Stimulated activated CD4-positive, alpha-beta T cell treated with anti-CD3 and anti-CD28 coated beads, Interleukin-2, amount 100 ng/mL, for 48 hours (primary cell): ENCODE data around the gene FBXO10.

Experiments
- DNase-seq, 2 donors: peaks; one replicate each; pipeline ENCODE4 v3.0.0-alpha.2; 2020

Gene FBXO10

GRCh38 chr9:37592108-37592951 is 16.1 kb upstream of the FBXO10 start, which contains the start of gene TOMM5:
TOMM5 (minus strand) TSS chr9:37592597; CDS start chr9:37592532, 65 bp downstream.
- DNase-seq: peak; percentile 85 to 88

DNA sequence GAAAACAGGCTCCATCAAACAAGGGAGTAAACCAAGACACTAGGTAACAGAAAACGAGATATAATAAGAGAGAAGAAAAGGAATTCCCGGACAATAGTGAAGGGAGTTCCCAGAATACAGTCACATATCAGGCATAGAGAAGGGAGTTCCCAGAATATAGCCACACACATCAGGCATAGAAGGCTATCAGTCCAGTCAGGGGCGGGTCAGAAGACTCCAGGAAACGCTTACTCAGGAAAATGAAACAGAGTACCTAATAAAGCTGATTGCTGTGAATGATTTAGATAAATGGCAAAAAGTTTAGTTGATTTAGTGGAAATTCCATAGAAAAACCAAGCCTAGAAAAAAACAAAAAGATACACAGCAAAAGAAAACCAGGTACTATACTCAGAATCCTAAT is 11.3 kb upstream of the FBXO10 start:
- no peak for DNase-seq

DNA sequence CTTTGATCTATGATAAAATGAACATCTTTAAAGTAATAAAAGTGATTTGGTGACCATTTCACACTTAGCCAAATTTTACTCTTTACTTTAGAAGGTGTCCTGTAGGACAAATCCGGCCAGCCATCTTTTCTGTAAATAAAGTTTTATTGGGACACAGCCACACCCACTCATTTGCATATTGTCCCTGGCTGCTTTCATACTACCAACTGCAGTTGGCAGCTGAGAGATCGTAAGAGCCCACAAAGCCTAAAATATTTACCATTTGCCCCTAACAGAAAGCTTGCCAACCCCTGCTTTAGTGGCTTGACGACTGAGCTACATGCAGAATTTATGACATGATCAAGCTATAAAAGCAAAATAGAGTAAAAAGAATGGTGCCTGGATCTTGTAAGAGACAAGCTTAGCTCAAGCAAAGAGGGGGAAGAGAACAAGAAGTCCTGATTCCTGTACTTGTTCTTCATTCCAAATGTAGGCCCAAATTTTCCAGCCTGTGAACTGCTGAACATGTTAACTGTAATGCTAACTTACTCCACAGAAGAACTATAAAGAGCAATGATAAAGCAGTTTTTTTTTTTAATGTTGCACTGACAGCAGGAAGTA is 7.4 kb upstream of the FBXO10 start:
- no peak for DNase-seq

DNA sequence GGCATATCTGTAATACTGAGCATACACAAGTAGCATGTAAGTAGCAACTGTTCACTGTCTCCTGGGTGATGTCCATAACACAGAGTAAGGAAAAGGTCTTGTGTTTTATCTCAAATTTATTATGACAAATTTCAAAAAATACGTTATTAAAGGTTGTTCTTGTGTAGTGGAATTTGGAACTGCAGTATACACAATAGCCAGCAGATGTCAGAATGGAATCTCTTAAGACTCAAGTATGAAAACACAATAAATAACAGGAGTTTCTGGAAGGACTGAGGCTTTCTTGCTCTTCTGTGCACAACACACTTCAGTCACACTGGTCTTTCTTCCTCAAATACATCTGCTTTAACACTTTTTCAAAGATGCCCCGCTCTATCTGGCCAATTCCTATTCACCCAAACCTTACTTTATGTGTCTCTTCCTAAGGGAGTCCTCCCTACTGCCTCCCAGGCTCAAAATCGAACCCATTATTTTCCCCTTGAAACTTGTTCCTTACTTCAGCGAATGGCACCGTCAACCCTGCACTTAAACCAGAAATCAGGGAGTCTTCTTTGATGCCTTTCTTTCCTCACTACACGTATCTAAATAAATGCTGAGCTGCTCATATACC is 6.5 kb upstream of the FBXO10 start:
- no peak for DNase-seq

DNA sequence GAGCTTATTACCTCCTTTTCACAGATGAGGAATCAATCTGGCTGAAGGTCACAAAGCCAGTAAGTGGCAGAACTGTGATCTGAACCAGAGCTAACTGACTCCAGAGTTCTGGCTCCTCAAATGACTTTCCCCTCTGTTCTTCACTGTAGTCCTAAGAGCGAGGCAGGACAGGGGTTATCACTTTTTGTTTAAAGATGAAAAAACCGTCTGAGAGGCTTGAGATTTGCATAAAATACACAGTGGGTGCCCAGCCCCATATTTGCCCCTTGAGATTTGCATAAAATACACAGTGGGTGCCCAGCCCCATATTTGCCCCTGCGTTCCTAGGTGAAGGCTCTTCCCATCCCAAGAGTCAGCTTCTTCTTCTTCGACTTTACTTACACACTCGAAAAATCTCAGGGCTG is 667 bp downstream of the FBXO10 start:
- DNase-seq: no peak

DNA sequence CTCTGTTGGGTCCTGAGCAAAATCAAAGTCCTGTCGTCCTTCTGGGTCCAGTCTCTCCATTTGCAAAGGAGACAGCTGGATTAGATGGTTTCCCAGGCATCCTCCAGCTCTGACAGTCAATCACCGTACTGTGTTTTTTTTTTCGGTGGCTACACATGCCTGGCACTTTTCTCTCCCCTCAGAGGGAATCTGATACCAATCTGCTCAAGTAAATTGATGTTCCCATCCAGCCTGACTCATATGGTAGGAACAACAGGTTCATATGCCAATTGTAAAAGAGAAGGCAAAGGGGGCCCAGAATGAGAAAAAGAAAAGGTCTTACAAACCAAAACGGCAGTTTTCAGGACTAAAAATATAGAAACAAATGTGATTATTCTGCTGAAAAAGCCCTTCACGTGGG is 1.2 kb downstream of the FBXO10 start:
- no peak for DNase-seq

- DNase-seq: no peak
Observed at GRCh38 chr9:37574241-37574721, 1.9 kb downstream of the FBXO10 start.

- no peak for DNase-seq
Observed at GRCh38 chr9:37571282-37571681, 4.9 kb downstream of the FBXO10 start.

GRCh38 chr9:37566716-37567115 is 9.5 kb downstream of the FBXO10 start:
- DNase-seq: no peak

- no peak for DNase-seq
Observed at GRCh38 chr9:37565661-37566618, 10.2 kb downstream of the FBXO10 start.

DNA sequence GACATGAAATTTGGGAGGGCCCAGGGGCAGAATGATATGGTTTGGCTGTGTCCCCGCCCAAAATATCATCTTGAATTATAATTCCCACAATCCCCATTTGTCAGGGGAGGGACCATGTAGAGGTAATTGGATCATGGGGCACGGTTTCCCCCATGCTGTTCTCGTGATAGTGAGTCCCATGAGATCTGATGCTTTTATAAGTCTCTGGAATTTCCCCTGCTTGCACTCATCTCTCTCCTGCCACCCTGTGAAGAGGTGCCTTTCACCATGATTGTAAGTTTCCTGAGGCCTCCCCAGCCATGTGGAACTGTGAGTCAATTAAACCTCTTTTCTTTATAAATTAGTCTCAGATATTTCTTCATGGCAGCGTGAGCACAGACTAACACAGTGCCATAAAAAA is 11.3 kb downstream of the FBXO10 start:
- DNase-seq: no peak

DNA sequence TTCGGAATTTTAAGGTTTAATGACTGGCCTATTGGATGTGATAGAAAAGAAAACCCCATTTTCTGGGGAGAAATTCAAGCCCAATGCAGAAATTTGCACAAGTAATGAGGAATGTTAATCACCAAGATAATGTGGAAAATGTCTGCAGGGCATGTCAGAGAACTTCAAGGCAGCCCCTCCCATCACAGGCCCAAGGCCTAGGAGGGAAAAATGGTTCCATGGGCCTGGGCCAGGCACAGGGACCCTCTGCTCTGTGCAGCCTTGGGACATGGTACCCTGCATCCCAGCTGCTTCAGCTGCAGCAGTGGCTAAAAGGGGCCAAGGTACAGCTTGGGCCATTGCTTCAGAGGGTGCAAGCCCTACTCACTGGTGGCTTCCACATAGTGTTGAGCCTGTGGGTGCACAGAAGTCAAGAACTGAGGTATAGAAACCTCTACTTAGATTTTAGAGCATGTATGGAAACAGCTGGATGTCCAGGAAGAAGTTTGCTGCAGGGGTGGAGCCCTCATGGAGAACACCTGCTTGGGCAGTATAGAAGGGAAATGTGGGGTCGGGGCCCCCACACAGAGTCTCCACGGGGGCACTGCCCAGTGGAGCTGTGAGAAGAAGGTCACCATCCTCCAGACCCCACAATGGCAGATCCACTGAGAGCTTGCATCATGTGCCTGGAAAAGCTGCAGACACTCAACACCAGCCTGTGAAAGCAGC is 12.2 kb downstream of the FBXO10 start:
- no peak for DNase-seq

DNA sequence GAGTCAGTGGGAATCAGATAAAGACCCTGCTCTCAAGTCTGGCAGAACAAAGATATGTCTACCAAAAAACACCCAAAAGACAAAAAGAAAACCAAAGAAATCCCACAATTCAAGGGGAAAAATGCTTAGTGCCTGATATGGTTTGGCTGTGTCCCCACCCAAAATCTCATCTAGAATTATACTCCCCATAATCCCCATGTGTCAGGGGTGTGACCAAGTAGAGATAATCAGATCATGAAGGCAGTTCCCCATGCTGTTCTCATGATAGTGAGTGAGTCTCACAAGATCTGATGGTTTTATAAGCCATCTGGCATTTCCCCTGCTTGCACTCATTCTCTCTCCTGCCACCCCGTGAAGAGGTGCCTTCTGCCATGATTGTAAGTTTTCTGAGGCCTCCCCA is 13.4 kb downstream of the FBXO10 start:
- no peak for DNase-seq

- no peak for DNase-seq
Observed at GRCh38 chr9:37561682-37562081, 14.5 kb downstream of the FBXO10 start.

GRCh38 chr9:37559855-37560592 is 16.2 kb downstream of the FBXO10 start:
- DNase-seq: no peak

- no peak for DNase-seq
Observed at GRCh38 chr9:37559125-37559524, 17.1 kb downstream of the FBXO10 start.

- no peak for DNase-seq
Observed at GRCh38 chr9:37555786-37556185, 20.4 kb downstream of the FBXO10 start.

GRCh38 chr9:37554318-37554717 is 21.9 kb downstream of the FBXO10 start:
- no peak for DNase-seq

DNA sequence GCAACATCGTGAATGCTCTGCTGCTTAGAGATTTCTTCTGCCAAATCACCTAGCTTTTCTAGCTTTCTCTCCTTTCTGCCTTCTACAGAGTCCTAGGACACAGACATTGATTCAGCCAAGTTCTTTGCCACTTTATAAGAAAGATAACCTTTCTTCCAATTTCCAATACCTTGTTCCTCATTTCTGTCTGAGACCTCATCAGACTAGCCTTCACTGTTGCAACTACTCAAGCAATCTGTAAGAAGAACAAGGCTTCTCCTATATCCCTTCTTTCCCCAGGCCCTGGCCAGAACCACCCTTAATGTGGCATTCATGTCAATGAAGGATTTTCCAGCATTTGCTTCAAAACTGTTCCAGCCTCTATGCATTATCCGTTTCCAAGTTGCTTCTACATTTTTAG is 24.3 kb downstream of the FBXO10 start:
- DNase-seq: no peak

- DNase-seq: no peak
Observed at GRCh38 chr9:37551468-37551867, 24.7 kb downstream of the FBXO10 start.

GRCh38 chr9:37550781-37551180 is 25.4 kb downstream of the FBXO10 start:
- no peak for DNase-seq
